HL-60 (cell line): ENCODE results near the gene VAMP4.
"Not testable (repeated sequence)": the region's sequence is repeated elsewhere in the genome, so short reads cannot be mapped to it uniquely, and the experiment has no call there.

Source experiments
- DNase-seq, 2 experiments: peaks; one replicate each; pipeline ENCODE4 v3.0.0-alpha.2; 2010 to 2020; ENCODE audit warnings: low read depth in 1 of 2, low spot score in 1 of 2
- H3K27ac ChIP-seq: fragments of 250-450 bp; sonication (Bioruptor Pico); replicated peaks from 2 replicates; pipeline ENCODE4 v1.5.1; 2020; ENCODE audit warnings: mild to moderate bottlenecking, moderate library complexity
- H3K27me3 ChIP-seq: fragments of 250-450 bp; sonication (Bioruptor Pico); 2 replicates; pipeline ENCODE4 v1.5.1; 2021; ENCODE audit warnings: mild to moderate bottlenecking, moderate library complexity; ENCODE audit not compliant: insufficient read depth, poor library complexity, severe bottlenecking
- H3K4me3 ChIP-seq: replicated peaks from 2 replicates; pipeline ENCODE4 v1.5.1; 2011; ENCODE audit warnings: mild to moderate bottlenecking, control low read depth, low read length; ENCODE audit not compliant: insufficient read depth
- CTCF ChIP-seq: IDR thresholded peaks from one replicate; pipeline ENCODE4 v1.5.1; 2011; ENCODE audit warnings: low read length, control low read depth, inconsistent platforms; ENCODE audit not compliant: insufficient read depth
- GABPA ChIP-seq: IDR thresholded peaks from 2 replicates; pipeline ENCODE4 v1.6.1; 2012; ENCODE audit warnings: low read depth
- POLR2AphosphoS5 ChIP-seq: IDR thresholded peaks from 2 replicates; pipeline ENCODE4 v1.6.1; 2012; ENCODE audit warnings: low read depth
- REST ChIP-seq: IDR thresholded peaks from 2 replicates; pipeline ENCODE4 v1.6.1; 2012; ENCODE audit warnings: low read depth; ENCODE audit not compliant: insufficient replicate concordance
- SPI1 ChIP-seq: IDR thresholded peaks from 2 replicates; pipeline ENCODE4 v1.6.1; 2012; ENCODE audit warnings: low read depth, mild to moderate bottlenecking, borderline replicate concordance

Gene VAMP4

GRCh38 chr1:171663854-171664575 lies 77.8 kb downstream of the VAMP4 start:
- DNase-seq = no peak
- no peak overlapping the region for H3K4me3 ChIP-seq
- no peak overlapping the region for H3K27ac ChIP-seq
- TF ChIP-seq SPI1 (no peak), REST (no peak), CTCF (no peak), GABPA (no peak), POLR2AphosphoS5 (no peak)
- H3K27me3 ChIP-seq = no peaks in the 10 kb centered on the region

GRCh38 chr1:171663036-171663853 lies 78.6 kb downstream of the VAMP4 start:
- Histone ChIP-seq H3K27me3 (no peaks in the 10 kb centered on the region), H3K4me3 (no peak overlapping the region), H3K27ac (no peak overlapping the region)
- no peak for DNase-seq
- TF ChIP-seq GABPA = no peak
- no peak for TF ChIP-seq REST
- no peak for TF ChIP-seq CTCF
- TF ChIP-seq SPI1 = no peak
- TF ChIP-seq POLR2AphosphoS5 = no peak

- no peaks in the 10 kb centered on the region for H3K27me3 ChIP-seq
- H3K27ac ChIP-seq = no peak overlapping the region
- no peak overlapping the region for H3K4me3 ChIP-seq
- TF ChIP-seq CTCF (no peak), REST (no peak), GABPA (no peak), POLR2AphosphoS5 (no peak), SPI1 (no peak)
- DNase-seq = no peak
Measured at GRCh38 chr1:171661076-171661650, 80.7 kb downstream of the VAMP4 start.

- not testable (repeated sequence) for H3K27me3 ChIP-seq, H3K4me3 ChIP-seq, DNase-seq, H3K27ac ChIP-seq
Measured at GRCh38 chr1:171656206-171656605, 85.7 kb downstream of the VAMP4 start.
